HG03354 (cell line): Measurements from ENCODE around the gene RBM42.
"Not testable (repeated sequence)": the region's sequence is repeated elsewhere in the genome, so short reads cannot be mapped to it uniquely, and the experiment has no call there.

ENCODE experiments used
- ATAC-seq: cut with Tn5 transposase; IDR thresholded peaks from one replicate; pipeline ENCODE4 v1.9.1; 2021; ENCODE audit warnings: mild to moderate bottlenecking; ENCODE audit not compliant: unreplicated experiment, poor library complexity, severe bottlenecking

RBM42 gene

DNA sequence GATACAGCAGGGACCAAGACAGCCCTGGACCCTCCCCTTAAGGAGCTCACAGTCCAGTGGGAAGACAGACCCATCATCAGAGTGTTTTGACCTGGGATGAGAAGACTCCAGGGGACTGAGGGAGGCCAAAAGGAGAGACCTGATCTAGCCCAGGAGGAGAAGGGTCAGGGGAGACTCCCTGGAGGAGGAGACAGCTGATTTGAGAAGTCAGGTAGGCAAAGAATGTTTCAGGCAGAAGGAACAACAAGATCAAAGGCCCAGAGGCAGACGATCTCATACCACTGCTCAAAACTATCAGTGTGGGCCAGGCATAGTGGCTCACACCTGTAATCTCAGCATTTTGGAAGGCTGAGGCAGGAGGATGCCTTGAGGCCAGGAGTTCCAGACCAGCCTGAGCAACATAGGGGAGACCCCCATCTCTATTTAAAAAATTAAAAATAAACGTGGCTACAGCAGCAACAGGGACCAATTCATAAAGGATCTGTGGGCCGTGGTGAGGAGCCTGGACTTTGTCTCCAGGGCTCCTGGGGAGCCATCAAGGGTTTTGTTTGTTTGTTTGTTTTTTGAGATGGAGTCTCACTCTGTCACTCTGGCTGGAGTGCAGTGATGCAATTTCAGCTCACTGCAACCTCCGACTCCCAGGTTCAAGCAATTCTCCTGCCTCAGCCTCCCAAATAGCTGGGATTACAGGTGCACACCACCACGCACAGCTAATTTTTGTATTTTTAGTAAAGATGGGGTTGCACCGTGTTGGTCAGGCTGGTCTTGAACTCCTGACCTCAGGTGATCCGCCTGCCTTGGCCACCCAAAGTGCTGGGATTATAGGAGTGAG is 17.1 kb downstream of the RBM42 start:
- ATAC-seq: no peak

DNA sequence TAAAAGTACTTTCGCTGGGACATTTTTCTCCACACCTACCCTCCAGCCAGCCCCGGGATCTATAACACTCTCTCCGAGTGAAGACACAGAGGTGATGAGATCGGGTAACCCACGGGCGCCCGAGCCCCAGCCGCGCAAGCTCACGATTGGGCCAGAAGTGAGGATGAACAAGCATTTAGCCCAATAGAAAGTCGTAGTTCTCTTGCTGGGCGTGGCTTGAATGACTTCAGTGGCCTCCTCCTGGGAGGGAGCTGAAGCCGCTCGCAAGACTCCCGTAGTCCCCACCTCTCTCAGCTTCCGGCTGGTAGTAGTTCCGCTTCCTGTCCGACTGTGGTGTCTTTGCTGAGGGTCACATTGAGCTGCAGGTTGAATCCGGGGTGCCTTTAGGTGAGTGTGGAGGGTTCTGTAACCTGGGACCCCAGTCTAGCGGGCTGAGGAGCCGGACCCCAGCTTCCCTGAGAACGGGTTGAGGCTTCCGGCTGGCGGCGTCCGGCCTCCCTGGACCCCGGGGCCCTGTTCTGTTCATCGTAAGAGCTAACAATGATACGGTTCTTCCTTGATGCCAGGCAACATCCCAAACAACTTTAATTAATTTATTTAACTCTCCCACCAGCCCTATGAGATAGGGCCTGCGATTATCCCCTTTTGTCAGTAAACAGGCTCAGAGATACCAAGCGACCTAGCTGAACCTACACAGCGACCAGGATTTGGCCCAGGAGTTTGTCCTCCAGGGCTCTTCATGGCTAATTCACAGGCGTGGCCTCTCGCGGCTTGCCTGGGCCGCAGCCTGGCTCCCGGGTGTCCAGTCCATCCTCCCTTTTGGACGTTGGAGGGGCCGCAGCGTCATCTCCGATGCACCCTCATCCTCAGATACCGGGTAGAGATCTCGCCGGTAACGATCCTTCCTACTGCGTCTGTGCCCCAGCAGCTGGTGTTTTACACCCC is 19.5 kb downstream of the RBM42 start, which contains the start of gene COX6B1:
TSS of gene COX6B1 (plus strand) at position 307 of the 945 bp plus-strand sequence. CDS start 2,921 bp downstream, outside the sequence.
- peak; percentile 62 for ATAC-seq

DNA sequence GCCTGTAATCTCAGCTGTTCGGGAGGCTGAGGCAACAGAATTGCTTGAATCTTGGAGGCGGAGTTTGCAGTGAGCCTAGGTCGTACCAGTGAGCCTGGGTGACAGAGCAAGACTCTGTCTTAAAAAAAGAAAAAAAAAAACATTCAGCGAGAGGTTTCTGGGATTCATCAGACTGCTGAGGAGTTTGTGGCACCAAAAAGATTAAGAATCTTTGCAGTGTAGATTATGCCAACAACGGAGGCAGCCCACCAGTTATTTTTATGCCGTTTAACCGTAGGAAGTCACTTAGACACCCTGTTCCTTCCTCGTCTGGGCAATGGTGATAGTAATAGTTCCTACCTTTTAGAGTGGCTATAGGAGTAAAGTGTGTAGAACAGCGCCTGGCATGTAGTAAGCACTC is 21.7 kb downstream of the RBM42 start:
- ATAC-seq: no peak

DNA sequence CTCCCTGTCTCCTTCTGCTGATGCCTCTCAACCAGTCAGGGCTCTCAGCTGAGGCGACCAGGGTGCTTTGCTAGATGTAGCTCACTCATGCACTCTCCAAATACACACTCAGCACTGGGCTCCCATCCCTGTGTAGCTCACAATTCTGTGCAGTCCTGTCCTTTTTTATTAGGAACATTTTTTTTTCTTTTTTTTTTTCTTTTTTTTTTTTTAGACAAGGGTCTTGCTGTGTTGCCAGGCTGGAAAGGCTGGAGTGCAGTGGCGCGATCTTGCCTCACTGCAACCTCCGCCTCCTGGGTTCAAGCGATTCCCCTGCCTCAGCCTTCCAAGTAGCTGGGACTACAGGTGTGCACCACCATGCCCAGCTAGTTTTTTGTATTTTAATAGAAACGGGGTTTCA is 26.0 kb downstream of the RBM42 start:
- not testable (repeated sequence) for ATAC-seq

GRCh38 chr19:35655600-35655999 is 26.8 kb downstream of the RBM42 start:
- ATAC-seq: no peak

- ATAC-seq: no peak
Measured at GRCh38 chr19:35656700-35657099, 27.9 kb downstream of the RBM42 start.

- ATAC-seq: no peak
Measured at GRCh38 chr19:35657904-35658700, 29.3 kb downstream of the RBM42 start.

GRCh38 chr19:35661995-35662340 is 33.1 kb downstream of the RBM42 start:
- ATAC-seq: no peak

DNA sequence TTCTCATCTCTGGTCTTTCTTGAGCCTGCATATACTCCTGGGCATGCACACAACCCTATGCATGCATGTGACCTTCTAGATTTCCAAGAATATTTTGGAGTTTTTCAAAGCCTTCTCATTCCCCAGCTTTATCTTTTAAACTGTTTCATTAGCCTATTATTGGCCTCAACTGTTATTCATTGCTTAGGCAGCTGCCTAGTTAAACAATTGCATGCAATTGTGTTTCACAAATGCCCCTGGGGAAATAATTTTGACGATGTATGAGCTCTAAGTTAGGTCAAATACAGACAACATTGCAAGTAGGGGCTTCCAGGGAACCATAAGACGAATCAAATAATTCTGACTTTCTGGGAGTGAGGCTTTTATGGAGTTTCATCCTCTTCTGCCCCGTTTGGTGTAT is 35.1 kb downstream of the RBM42 start:
- ATAC-seq: no peak

DNA sequence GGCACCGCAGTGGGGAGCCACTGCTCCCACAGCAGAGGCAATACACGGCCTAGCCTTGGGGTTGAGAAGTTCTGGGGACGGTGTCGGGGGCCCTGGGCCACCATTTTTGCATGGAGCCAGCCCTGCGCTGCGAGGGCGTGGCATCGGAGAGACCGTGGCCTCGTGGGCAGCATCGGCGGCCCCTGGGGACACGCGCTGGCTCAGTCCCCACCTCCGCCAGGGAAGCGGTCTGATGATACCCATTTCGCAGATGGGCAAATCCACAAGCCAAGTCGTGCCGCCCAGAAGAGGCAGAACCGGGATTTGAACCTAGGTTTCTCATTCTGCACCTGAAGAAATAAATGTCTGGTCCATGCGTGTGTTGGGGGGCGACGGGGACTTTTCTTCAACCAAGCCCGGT is 36.3 kb downstream of the RBM42 start:
- no peak for ATAC-seq

- ATAC-seq: no peak
Measured at GRCh38 chr19:35665604-35666003, 36.8 kb downstream of the RBM42 start.

DNA sequence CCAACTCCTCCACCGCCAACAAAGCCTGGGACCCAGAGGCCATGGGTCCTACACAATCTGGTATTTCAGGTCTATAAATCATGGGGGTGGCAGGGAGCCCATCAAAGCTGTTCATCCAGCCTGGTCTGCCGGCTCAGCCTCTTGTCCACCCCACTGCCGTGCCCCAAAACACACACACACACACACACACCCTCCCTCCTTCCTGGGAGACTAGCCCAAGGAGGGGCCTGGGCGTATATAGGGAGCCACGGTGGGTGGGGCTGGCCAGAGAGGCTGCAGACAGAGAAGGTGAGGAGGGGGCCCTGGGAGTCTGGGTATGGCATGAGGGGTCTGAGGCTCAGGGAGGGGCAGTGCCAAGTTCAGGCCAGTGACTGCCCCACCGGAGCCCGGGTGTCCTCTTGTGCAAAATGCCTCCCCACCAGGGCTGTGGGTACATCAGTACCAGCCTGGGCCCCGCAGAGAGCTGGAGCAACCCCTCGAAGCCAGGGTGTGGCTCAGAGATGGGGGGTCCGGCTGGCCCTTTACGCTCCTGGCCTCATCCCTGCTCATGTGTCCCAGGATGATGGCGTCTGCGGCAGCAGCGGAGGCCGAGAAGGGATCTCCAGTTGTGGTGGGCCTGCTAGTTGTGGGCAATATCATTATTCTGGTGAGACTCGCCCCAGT is 37.5 kb downstream of the RBM42 start, which contains the start of gene UPK1A:
TSS of gene UPK1A (plus strand) at position 267 of the 663 bp plus-strand sequence. CDS start at position 563, 296 bp downstream.
- ATAC-seq: no peak

GRCh38 chr19:35669566-35669965 is 40.7 kb downstream of the RBM42 start:
- no peak for ATAC-seq

DNA sequence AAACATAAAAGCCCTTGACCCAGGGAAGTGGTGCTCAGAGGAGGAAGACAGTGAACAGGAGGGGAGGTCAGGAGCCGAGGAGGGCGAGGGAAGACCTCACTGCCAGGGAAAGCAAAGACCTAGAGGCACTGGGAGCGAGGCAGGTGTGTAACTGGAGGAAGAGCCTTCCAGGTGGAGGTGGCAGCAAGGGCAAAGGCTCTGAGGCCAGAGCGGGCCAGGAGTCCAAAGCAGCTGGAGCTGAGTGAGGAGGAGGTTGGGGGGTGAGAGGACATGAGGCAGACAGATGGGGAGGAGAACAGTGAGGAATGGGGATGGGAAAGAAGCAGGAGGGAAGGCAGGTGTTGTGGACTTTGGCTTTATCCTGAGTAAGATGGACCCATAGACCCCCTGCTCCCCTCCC is 41.1 kb downstream of the RBM42 start:
- no peak for ATAC-seq

DNA sequence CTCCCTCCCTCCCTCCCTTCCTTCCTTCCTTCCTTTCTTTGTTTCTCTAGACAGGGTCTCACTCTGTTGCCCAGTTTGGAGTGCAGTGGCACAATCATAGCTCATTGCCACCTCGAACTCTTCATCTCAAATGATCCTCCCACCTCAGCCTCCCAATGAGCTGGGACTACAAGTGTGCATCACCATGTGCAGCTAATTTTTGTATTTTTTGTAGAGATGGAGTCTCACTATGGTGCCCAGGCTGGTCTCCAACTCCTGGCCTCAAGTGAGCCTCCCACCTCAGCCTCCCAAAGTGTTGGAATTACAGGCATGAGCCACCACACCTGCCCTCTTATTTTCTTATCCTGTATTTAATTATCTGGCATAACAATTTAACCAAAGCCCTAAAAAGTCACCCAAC is 41.9 kb downstream of the RBM42 start:
- ATAC-seq: no peak

DNA sequence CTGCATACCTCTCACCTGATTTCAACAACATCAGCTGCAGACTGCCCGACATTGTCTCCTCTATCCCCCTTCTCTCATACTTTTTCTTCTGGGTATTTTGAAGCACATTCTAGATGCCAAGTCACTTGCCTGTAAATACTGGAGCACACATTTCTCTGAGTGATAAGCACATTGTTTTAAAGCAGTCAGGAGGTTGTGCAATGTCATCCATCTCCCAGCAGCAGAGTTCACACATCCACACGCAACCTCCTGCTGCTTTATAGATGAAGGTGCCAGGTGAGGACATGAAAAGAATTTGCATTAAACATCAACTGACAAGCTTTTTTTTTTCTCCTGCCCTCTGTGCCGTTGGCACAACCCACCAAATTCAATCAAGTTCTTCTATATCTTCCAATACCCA is 43.0 kb downstream of the RBM42 start:
- ATAC-seq: no peak

DNA sequence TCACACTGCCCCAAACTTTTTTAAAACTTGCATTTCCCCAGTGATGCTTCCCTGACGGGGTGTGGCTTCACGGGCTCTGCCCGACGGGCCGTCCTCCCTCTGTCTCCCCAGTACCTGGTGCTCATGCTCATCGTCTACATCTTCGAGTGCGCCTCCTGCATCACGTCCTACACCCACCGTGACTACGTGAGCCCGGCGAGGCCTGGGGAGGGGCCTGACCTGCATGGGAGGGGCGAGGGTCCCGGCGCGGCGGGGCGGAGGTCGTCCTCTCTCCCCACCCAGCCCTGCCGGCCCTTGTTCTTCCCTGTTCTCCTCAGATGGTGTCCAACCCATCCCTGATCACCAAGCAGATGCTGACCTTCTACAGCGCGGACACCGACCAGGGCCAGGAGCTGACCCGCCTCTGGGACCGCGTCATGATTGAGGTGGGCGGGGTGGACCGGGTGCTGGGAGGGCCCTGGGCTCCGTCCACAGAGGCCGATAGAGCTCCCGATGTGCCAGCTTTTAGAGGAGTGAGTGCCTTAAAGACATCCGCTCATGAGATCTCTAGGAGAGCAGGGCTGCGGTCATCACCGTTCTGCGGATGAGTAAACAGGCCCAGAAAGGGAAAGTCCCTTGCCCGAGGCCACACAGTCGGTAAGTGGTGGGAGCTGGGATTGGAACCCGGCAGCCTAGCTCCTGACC is 44.4 kb downstream of the RBM42 start:
- ATAC-seq: no peak

DNA sequence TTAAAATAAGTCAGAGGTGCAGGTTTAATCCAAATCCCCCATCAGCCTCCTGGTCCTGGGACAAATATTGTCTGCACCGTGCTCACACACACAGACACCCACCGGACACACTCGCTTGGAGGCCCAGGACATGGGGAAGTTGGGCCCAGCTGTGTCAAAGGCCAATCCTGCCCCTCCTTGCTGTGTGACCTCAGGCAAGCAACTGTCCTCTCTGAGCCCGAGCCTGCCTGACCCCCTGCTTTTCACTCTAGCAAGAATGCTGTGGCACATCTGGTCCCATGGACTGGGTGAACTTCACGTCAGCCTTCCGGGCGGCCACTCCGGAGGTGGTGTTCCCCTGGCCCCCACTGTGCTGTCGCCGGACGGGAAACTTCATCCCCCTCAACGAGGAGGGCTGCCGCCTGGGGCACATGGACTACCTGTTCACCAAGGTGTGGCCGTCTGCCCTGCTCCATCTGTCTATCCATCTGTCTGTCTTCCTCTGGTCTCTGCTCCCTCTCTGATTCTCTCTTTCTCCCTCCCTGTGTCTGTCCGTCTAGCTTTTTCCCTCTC is 46.8 kb downstream of the RBM42 start:
- no peak for ATAC-seq
